Measurements from ENCODE around the gene INO80D.
"Not testable (repeated sequence)": the region's sequence is repeated elsewhere in the genome, so short reads cannot be mapped to it uniquely, and the experiment has no call there.

Gene INO80D

GRCh38 chr2:206082298-206082843, 3.6 kb downstream of the INO80D start:
- no peak for DNase-seq

DNA sequence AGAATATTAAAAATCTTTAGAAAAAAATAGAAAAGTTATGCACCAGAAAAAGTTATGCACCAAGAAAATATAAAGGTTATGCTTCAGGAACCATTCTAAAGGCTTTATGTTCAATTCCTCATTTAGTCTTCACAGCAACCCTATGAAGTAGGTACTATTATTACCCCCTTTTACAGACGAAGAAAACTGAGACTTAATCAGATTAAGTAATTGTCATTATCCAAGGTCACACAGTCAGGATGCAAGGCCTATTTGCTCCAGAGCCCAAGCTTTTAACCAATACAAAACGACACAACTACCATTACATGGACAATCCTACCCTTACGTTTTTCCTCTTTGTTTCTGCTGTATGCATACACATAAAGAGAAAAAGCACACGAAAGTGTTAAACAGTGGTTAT, 5.0 kb downstream of the INO80D start:
- no peak for DNase-seq

DNA sequence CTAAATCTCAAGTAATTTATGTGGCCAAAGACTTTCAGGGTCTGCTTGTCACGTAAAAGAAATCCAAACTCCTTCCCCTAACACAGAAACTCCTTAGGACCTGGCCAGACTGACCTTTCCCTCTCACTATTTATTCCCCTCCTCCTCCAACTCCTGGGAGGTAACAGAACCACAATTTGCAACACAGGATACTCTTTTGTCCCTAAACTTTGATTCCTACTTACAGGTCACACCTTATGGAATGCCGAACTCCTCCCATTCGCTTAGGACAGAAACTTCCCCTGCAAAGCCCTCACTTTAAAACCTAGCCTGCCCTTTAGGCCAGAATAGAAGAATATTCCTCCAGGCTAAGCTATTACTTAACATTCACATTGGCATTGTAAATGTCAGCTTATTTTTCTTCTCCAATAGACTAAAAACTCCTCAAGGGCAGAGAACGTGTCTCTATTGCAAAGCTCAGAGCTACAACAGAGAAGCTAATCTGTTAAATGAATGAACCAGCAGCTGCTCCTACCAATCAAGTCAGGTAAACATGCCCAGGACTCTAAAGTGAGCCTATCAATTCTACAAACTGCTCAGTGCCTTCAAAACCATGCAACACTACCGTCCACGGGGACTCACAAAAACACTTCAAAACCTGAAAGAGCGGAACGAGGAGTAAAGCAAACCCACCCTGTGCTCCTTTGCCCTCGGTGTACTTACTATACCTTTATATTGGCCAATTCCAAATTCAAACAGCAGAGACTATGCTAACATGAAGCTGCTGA, 6.1 kb downstream of the INO80D start:
- DNase-seq: no peak

GRCh38 chr2:206077879-206078278, 8.1 kb downstream of the INO80D start:
- not testable (repeated sequence) for DNase-seq

- DNase-seq: no peak
Observed at GRCh38 chr2:206075113-206075512, 10.9 kb downstream of the INO80D start.

DNA sequence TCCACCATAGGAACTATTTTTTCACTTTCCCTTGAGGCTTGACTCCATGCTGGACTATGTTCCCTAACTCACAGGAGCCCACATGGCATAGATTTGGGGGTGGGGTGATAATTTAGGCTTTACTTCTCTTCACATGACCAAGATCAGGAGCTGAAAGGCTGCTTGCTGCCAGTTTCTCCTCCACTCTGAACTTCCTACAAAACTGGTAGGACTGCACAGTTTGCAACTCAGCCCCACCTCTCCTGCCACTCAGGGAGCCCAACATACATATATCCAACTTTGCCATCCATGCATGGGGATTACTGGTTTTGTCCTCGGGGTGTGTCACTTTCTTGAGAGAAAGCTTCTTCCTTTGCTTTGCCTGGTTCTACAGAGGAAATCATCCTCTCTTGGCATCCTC, 14.2 kb downstream of the INO80D start:
- no peak for DNase-seq

- DNase-seq: no peak
Observed at GRCh38 chr2:206069417-206069816, 16.6 kb downstream of the INO80D start.

DNA sequence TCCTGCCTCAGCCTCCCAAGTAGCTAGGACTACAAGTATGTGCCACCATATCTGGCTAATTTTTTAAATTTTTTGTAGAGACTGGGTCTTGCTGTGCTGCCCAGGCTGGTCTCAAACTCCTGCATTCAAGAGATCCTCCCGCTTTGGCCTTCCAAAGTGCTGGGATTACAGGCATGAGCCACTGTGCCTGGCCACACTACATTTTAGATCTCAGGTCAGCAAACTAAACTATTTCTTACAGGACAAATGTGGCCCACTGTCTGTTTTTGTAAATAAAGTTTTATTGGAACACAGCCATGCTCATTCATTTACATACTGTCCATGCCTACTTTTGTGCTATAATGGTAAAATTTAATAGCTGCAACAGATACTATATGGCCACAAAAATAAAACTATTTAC, 17.8 kb downstream of the INO80D start:
- no peak for DNase-seq

DNA sequence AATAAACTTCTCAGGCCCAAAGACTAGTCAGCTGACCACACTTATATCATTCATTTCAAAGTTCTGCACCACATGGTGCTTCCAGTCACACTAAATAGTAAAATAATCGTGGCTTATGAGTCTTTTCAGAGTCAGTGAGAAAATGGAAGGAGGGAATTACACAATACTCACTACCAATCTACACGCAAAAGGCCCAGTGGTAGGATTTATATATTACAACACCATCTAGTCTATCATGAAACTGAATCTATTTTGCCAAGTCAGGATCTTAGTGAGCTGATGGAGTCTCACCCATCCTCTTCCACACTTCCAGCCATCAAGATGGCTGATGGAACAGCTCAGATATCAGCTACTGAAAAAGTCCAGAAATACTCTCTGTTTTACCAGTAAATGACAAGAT, 21.9 kb downstream of the INO80D start:
- no peak for DNase-seq

GRCh38 chr2:206063635-206064034, 22.3 kb downstream of the INO80D start:
- no peak for DNase-seq

DNA sequence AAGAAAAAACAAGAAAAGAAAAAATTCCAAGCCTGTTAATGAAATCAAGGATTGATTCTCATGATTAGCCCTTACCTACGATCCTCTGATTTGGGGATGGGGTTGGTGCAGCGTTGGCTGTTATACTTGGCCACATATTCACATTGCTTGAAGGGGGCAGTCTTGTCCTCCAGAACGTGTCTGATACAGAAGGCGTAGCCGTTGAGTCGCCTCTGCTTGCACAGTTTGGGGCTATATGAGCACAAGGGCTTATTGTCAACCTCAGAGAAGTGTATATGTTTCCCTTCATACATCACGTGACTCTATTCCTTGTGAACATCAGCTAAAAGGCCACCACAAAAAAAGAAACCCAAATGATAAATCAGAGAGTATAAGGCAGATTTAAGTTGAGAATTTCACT, 23.2 kb downstream of the INO80D start:
- DNase-seq: no peak

- DNase-seq: no peak
Observed at GRCh38 chr2:206056286-206056685, 29.7 kb downstream of the INO80D start.

GRCh38 chr2:206054952-206055351, 31.0 kb downstream of the INO80D start:
- no peak for DNase-seq

GRCh38 chr2:206051912-206052311, 34.1 kb downstream of the INO80D start:
- DNase-seq: no peak

GRCh38 chr2:206049392-206049791, 36.6 kb downstream of the INO80D start:
- no peak for DNase-seq

DNA sequence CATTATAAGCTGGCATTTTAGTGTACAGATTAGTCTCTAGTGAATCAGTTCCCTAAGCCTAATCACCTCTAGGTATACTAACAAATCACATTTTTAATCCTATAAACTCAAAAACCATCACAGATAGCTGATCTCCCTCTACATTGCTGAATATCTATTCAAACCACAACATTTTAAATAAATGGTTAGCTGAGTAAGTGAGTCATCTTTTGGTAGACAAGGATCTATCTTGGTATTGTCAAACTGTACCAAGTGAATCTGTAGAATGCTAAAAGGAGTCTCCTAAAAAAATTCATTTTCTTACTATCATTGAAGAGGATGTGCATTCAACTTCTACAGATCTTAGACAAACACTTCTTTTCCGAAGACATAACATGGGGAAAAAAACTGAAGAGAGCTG, 40.7 kb downstream of the INO80D start:
- DNase-seq: no peak

DNA sequence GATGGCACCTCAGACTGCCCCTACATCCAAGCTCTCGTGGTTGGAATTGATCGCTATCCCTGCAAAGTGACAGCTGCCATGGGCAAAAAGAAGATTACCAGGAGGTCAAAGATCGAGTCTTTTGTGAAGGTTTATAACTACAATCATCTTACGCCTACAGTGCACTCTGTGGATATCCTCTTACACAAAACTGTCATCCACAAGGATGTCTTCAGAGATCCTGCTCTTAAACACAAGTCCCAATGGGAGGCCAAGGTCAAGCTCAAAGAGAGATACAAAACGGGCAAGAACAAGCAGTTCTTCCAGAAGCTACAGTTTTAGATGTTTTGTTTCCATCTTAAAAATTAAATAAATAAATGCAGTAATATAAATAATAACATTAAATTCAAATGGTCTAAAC, 45.4 kb downstream of the INO80D start:
- DNase-seq: no peak

- DNase-seq: not testable (repeated sequence)
Observed at GRCh38 chr2:206035393-206035792, 50.6 kb downstream of the INO80D start.

- DNase-seq: not testable (repeated sequence)
Observed at GRCh38 chr2:206033452-206033851, 52.5 kb downstream of the INO80D start.

DNA sequence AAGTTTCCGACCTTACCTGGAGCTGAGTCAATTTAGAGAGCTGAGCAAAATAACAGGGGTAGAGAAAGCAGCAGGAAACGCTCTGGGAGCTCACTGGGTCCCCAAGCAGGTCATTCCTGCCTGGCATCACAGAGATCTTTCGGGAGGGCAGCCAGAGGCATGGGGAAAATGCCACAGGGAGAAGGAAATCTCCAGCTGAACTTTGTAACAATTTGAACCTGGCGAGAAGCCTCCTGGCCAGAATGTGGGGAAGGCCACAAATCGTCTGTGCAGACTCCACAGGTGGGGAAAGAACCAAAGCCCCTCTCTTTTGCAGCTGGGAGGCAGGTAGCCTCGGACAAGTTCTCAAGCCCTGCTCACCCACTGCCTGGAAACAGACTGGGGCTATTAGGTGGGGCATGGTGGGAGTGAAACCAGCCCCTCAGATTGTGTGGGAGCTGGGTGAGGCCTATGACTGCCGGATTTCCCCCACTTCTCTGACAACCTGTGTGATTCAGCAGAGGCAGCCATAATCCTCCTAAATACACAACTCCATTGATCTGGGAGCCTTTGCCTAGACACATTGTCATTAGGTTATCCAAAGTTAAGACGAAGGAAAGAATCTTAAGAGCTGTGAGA, 53.9 kb downstream of the INO80D start:
- DNase-seq: peak; percentile 27

GRCh38 chr2:206031162-206031784, 54.7 kb downstream of the INO80D start:
- DNase-seq: peak; percentile 27

DNA sequence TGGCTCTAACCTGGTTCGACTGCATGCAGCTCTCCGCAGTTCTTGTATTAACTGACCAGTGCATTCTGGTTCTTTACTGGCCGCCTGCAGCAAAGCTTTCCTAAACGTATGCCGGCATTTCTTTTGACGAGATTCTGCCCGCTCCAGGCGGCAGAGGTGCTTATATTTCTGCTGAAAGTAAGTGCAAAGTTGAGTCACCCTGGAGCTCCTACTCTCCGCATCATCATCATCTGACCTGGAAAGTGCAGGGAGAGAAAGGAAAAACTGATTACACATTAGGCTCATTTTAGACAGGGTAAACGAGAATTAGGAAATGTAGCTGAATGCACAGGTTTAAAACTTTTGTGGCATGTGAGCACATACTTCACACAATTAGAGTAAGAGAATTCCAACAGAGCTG, 57.9 kb downstream of the INO80D start:
- no peak for DNase-seq

- DNase-seq: no peak
Observed at GRCh38 chr2:206023183-206023582, 62.8 kb downstream of the INO80D start.

DNA sequence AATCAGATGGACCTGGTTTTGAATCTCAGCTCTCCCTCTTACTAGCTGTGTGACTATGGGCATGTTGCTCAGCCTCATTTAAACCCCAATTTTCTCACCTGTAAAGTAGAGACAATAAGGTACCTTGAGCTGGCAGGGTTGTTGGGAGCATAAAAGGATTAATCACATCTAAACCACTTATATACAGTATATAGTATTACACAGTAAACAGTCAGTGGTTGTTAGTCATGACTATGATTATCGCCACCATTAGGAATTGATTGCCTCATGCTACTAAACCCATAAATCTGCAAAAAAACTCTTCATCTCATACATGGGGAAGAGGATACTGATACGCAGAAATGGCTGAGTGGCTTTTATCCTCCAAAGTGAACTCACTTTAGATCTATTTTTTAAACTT, 65.8 kb downstream of the INO80D start:
- no peak for DNase-seq

All from stimulated activated CD8-positive, alpha-beta memory T cell treated with anti-CD3 and anti-CD28 coated beads, Interleukin-4, amount 100 ng/mL, for 48 hours (primary cell).